NCI-H446 treated with DMSO at 0.1 percent for 48 hours (cell line): Measurements from ENCODE around the gene TESMIN.

Experiments used
- DNase-seq: peaks from one replicate; lab custom pipeline; 2025; lab: John Stamatoyannopoulos, UW

The TESMIN gene

DNA sequence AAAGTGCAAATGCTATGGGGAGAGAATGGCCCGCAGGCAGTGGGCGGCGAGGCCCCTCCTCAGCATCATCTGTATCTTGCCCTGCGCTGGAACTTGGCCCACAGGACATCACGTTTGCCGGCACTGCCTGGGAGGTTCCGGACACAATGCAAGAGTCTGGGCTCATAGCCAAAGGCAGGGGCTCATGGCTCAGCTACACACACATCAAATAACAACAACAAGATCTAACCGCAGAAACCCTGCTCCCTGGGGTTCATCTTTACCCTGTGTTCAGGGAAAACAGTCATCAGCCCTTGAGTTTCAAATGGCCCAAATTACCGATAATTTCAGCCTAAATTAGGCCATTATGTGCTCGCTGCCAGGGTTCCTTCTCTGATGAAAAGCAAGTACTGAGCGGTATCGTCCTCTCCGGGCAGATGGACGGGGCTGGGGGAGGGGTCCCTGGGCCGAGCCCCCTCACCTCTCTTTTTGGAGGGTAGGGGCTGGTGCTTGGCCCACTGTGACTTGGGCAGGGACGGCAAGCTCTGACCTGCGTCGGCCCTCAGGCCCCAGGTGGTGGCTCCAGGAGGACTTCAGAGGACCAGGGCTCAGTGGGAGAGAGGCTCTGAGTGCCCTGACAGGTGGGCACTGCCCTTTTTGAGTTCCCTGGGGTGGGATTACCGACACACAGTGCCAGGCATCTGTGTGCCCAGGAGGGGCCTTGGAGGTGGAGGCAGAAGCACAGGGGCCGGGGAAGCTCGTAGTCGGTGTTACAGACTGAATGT, 92.0 kb downstream of the TESMIN start:
- peak; percentile 55 for DNase-seq

DNA sequence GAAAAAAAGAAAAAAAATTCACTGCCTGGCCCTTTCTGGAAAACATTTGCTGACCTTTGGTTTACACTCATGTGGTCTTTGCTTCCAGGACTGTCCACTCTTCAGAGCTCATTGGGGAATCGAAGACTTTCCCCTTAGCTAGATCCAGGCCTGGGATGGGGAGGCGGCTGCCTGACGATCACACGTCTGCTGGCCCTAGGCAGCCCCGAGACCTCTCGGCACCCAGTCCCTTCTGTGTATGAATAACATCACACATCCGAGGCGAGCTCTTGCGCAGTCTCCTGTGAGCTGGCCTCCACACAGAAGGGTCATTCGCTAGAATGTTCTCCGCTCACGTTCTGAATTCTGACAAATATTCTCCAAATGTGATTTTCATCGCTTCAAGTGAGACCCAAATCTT, 92.7 kb downstream of the TESMIN start:
- DNase-seq = no peak

GRCh38 chr11:68658097-68658496, 93.2 kb downstream of the TESMIN start:
- no peak for DNase-seq
